Jurkat, Clone E6-1 (cell line): Measurements from ENCODE around the gene C5orf34. TPM values are rescaled to one million over a fixed set of nuclear protein-coding genes. Genes with fewer than 3 reads are reported as not detected.
"Not testable (repeated sequence)": the region's sequence is repeated elsewhere in the genome, so short reads cannot be mapped to it uniquely, and the experiment has no call there.

Experiments
- DNase-seq: peaks from one replicate; pipeline ENCODE4 v3.0.0-alpha.2; 2011; ENCODE audit warnings: low read depth, low spot score
- H3K4me3 ChIP-seq: 2 replicates; pipeline ENCODE4 v1.5.1; 2011; ENCODE audit warnings: mild to moderate bottlenecking, low read length, control low read depth, moderate library complexity
- polyA plus RNA-seq: library from polyadenylated mRNA; unstranded; fragments of >200 nt; gene quantifications from one replicate; pipeline ENCODE4 v1.2.1, GENCODE V29; 2012; ENCODE audit warnings: missing spikeins; ENCODE audit not compliant: insufficient read length, insufficient read depth

The C5orf34 gene
- 11.5 TPM for polyA plus RNA-seq

- DNase-seq = peak; percentile 94
- H3K4me3 ChIP-seq = peak within 1 kb of the TSS; percentile 82
Measured at GRCh38 chr5:43514816-43515677, at the start of gene C5orf34. C5orf34 (minus strand) TSS chr5:43515148; CDS start chr5:43509339, 5,809 bp downstream.

GRCh38 chr5:43564289-43564850 lies 49.4 kb upstream of the C5orf34 start:
- no peak for DNase-seq
- no peak overlapping the region for H3K4me3 ChIP-seq

GRCh38 chr5:43563321-43563720 lies 48.4 kb upstream of the C5orf34 start:
- no peak overlapping the region for H3K4me3 ChIP-seq
- DNase-seq = no peak

- no peak for DNase-seq
Measured at GRCh38 chr5:43561356-43561755, 46.4 kb upstream of the C5orf34 start.

GRCh38 chr5:43560128-43560527 lies 45.2 kb upstream of the C5orf34 start:
- no peak for DNase-seq
- H3K4me3 ChIP-seq = no peak overlapping the region

More at GRCh38 chr5:43561356-43561755, 46.4 kb upstream of the C5orf34 start:
- no peak overlapping the region for H3K4me3 ChIP-seq

GRCh38 chr5:43556857-43557542 lies 42.1 kb upstream of the C5orf34 start, which contains the start of gene PAIP1:
PAIP1 (minus strand) TSS chr5:43557077; CDS start chr5:43556846, 231 bp downstream.
- DNase-seq = peak; percentile 67
- H3K4me3 ChIP-seq = peak within 1 kb of the TSS; percentile 78

- H3K4me3 ChIP-seq = peak overlapping the region; percentile 78
- DNase-seq = not testable (repeated sequence)
Measured at GRCh38 chr5:43556607-43556856, 41.6 kb upstream of the C5orf34 start.

- peak; percentile 42 for DNase-seq
- H3K4me3 ChIP-seq = peak overlapping the region; percentile 78
Measured at GRCh38 chr5:43555895-43556606, 41.1 kb upstream of the C5orf34 start.

- H3K4me3 ChIP-seq = no peak overlapping the region
- no peak for DNase-seq
Measured at GRCh38 chr5:43554497-43554896, 39.5 kb upstream of the C5orf34 start.

GRCh38 chr5:43553381-43553780 lies 38.4 kb upstream of the C5orf34 start:
- H3K4me3 ChIP-seq = no peak overlapping the region
- DNase-seq = no peak

GRCh38 chr5:43551731-43552130 lies 36.8 kb upstream of the C5orf34 start:
- DNase-seq = no peak
- H3K4me3 ChIP-seq = no peak overlapping the region

- H3K4me3 ChIP-seq, DNase-seq: not testable (repeated sequence)
Measured at GRCh38 chr5:43549272-43549671, 34.3 kb upstream of the C5orf34 start.

- DNase-seq = no peak
- no peak overlapping the region for H3K4me3 ChIP-seq
Measured at GRCh38 chr5:43548358-43548757, 33.4 kb upstream of the C5orf34 start.

GRCh38 chr5:43547532-43547931 lies 32.6 kb upstream of the C5orf34 start:
- no peak overlapping the region for H3K4me3 ChIP-seq
- no peak for DNase-seq

- no peak for DNase-seq
- no peak overlapping the region for H3K4me3 ChIP-seq
Measured at GRCh38 chr5:43543434-43543833, 28.5 kb upstream of the C5orf34 start.

- no peak overlapping the region for H3K4me3 ChIP-seq
- DNase-seq = no peak
Measured at GRCh38 chr5:43540746-43541145, 25.8 kb upstream of the C5orf34 start.

GRCh38 chr5:43536972-43537371 lies 22.0 kb upstream of the C5orf34 start:
- no peak for DNase-seq
- H3K4me3 ChIP-seq = no peak overlapping the region

GRCh38 chr5:43533646-43534045 lies 18.7 kb upstream of the C5orf34 start:
- DNase-seq = peak; percentile 44
- H3K4me3 ChIP-seq = no peak overlapping the region

- DNase-seq = no peak
- no peak overlapping the region for H3K4me3 ChIP-seq
Measured at GRCh38 chr5:43530648-43531047, 15.7 kb upstream of the C5orf34 start.
